HL-60 (cell line): ENCODE results near the gene EIF2B5.

Experiments
- GABPA ChIP-seq: IDR thresholded peaks from 2 replicates; pipeline ENCODE4 v1.6.1; 2012; ENCODE audit warnings: low read depth
- POLR2AphosphoS5 ChIP-seq: IDR thresholded peaks from 2 replicates; pipeline ENCODE4 v1.6.1; 2012; ENCODE audit warnings: low read depth
- REST ChIP-seq: IDR thresholded peaks from 2 replicates; pipeline ENCODE4 v1.6.1; 2012; ENCODE audit warnings: low read depth; ENCODE audit not compliant: insufficient replicate concordance
- SPI1 ChIP-seq: IDR thresholded peaks from 2 replicates; pipeline ENCODE4 v1.6.1; 2012; ENCODE audit warnings: low read depth, mild to moderate bottlenecking, borderline replicate concordance
- TF ChIP-seq, protein P1 (sequence below): IDR thresholded peaks from one replicate; pipeline ENCODE4 v1.5.1; 2011; ENCODE audit warnings: low read length, control low read depth, inconsistent platforms; ENCODE audit not compliant: insufficient read depth

DNA sequence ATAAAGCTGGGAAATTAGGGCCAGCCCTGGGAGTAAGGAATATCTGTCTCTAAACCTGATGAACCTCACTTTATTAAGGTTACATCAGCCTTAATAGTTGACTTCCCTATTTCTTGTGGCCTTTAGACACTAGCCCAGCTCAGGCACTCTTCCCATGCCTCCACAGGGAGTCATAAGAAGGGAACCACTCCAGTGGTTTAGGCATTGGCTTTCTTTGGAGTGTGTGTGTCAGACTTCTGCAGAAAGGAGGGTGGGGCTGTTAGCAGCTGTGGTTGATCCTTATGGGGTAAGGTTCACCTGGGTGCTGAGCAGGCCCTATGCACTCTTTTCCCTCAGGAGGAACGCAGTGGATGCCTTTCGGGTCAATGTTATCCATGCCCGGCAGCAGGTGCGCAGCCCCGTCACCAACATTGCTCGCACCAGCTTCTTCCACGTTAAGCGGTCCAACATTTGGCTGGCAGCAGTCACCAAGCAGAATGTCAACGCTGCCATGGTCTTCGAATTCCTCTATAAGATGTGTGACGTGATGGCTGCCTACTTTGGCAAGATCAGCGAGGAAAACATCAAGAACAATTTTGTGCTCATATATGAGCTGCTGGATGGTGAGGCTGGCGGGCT, 43.5 kb downstream of the EIF2B5 start:
- TF ChIP-seq, protein P1, sequence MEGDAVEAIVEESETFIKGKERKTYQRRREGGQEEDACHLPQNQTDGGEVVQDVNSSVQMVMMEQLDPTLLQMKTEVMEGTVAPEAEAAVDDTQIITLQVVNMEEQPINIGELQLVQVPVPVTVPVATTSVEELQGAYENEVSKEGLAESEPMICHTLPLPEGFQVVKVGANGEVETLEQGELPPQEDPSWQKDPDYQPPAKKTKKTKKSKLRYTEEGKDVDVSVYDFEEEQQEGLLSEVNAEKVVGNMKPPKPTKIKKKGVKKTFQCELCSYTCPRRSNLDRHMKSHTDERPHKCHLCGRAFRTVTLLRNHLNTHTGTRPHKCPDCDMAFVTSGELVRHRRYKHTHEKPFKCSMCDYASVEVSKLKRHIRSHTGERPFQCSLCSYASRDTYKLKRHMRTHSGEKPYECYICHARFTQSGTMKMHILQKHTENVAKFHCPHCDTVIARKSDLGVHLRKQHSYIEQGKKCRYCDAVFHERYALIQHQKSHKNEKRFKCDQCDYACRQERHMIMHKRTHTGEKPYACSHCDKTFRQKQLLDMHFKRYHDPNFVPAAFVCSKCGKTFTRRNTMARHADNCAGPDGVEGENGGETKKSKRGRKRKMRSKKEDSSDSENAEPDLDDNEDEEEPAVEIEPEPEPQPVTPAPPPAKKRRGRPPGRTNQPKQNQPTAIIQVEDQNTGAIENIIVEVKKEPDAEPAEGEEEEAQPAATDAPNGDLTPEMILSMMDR = no peak
- TF ChIP-seq POLR2AphosphoS5 (no peak), REST (no peak), SPI1 (peak; percentile 24; the same call in 1 of the 2 replicates), GABPA (no peak)
